C4-2B (cell line): ENCODE data around the gene FOXP1.
A peak's percentile ranks its signal among the peaks of the same experiment; 100 is the strongest.

Experiments used
- H3K27ac ChIP-seq: fragments of 450-650 bp; 2 replicates; pipeline ENCODE4 v1.5.1; 2017
- ZFX ChIP-seq: fragments of 450-650 bp; IDR thresholded peaks from 2 replicates; pipeline ENCODE4 v1.6.1; 2017
- TF ChIP-seq, protein P1 (sequence below): fragments of 450-650 bp; conservative IDR thresholded peaks from 2 replicates; pipeline ENCODE4 v1.5.1; 2017; ENCODE audit warnings: mild to moderate bottlenecking

Gene FOXP1

DNA sequence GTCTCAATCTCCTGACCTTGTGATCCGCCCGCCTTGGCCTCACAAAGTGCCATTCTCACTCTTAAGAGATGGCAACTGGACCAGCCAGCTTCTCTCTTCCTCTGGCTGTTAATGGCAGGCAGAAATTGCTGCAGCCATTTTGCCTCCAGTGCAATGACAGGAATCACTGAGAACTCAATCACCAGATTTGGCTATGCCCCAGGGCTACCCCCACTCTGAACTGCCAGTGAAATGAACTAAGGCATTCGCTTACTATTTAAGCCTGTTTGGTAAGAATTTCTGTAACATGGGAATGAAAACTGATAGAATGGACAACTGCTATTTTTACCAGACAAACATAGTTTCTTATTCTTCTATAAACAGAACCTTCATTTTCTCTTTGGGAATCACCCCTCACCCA lies 24.5 kb downstream of the FOXP1 start:
- no peak overlapping the region for H3K27ac ChIP-seq
- TF ChIP-seq, protein P1, sequence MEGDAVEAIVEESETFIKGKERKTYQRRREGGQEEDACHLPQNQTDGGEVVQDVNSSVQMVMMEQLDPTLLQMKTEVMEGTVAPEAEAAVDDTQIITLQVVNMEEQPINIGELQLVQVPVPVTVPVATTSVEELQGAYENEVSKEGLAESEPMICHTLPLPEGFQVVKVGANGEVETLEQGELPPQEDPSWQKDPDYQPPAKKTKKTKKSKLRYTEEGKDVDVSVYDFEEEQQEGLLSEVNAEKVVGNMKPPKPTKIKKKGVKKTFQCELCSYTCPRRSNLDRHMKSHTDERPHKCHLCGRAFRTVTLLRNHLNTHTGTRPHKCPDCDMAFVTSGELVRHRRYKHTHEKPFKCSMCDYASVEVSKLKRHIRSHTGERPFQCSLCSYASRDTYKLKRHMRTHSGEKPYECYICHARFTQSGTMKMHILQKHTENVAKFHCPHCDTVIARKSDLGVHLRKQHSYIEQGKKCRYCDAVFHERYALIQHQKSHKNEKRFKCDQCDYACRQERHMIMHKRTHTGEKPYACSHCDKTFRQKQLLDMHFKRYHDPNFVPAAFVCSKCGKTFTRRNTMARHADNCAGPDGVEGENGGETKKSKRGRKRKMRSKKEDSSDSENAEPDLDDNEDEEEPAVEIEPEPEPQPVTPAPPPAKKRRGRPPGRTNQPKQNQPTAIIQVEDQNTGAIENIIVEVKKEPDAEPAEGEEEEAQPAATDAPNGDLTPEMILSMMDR: no peak
- TF ChIP-seq ZFX: no peak

DNA sequence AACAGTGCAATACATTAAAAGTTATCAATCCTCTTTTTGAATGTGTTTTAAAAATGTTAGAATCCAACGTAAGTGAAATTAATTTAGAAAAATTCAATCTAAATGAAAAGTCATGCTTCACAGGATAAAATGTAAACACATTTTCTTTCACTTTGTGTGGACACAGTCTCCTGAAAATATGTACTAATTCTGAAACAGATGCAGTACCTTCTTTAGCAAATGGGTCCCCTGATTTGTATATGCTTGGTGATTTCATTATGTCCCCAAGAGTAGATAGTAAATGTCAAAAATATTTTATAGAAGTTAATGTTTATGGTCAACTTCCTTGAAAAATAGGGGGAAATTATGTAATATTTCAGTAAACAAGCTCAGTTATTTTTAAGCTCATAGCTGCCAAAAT lies 28.9 kb downstream of the FOXP1 start:
- TF ChIP-seq, protein P1: no peak
- no peak for TF ChIP-seq ZFX
- H3K27ac ChIP-seq: no peak overlapping the region

- TF ChIP-seq, protein P1: no peak
- no peak for TF ChIP-seq ZFX
- H3K27ac ChIP-seq: no peak overlapping the region
Measured at GRCh38 chr3:71551311-71551919, 32.1 kb downstream of the FOXP1 start.

- H3K27ac ChIP-seq: no peak overlapping the region
- TF ChIP-seq, protein P1: no peak
- TF ChIP-seq ZFX: no peak
Measured at GRCh38 chr3:71549951-71550350, 33.6 kb downstream of the FOXP1 start.

GRCh38 chr3:71548705-71549384 lies 34.7 kb downstream of the FOXP1 start:
- no peak overlapping the region for H3K27ac ChIP-seq

DNA sequence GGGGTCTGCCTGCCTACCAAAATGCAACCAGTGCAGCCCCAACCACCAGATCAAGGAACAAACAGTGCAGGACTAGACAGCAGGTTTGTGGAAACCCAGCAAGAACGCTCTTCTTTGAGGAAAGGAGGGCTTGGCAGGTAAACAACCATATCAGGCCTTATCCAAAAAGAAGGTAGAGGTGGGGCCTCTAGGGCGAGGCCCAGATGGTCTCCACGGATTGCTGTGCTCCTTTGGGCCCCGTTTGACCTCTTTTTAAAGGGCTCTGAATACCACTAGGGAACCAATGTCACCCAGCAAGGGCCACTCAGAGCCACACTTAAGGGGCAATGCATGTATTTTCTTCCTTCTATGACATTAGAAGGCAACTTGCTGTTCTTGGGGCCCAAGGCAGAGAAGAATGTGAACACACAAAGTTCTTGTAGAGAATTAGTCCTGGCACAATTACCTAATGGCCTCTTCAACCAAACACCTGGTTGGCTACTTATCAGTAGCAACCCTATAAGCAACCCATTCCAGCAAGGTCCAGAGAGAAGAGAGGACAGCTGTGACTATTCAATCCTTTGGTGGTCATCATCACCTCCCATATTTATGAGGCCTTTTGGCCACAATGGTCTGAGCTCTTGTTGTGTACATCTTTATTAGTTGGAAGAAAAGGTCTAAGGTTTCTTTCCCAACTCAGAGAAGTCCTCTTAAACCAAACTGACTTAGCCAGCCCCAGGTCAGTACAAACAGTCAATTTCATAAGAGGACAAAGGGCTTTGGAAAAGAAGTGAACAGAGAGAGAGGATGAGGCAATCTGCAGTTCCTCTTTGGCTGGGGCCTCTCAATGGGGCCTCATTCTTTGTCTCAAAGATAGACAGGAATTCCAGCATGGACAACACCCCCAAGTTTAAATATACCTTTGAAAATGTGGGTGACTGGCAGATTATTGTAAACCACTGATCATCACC lies 36.0 kb downstream of the FOXP1 start:
- no peak for TF ChIP-seq ZFX
- TF ChIP-seq, protein P1: no peak
- H3K27ac ChIP-seq: peak overlapping the region; percentile 84

More at GRCh38 chr3:71548705-71549384, 34.7 kb downstream of the FOXP1 start:
- TF ChIP-seq, protein P1: no peak

- TF ChIP-seq, protein P1: no peak
- no peak for TF ChIP-seq ZFX
- peak overlapping the region; percentile 84 for H3K27ac ChIP-seq
Measured at GRCh38 chr3:71546821-71547220, 36.7 kb downstream of the FOXP1 start.
